HepG2 (cell line): ENCODE data around the gene PCGF3. TPM values are rescaled to one million over a fixed set of nuclear protein-coding genes. Genes with fewer than 3 reads are reported as not detected.
A peak's percentile ranks its signal among the peaks of the same experiment; 100 is the strongest.

Experiments
- ATF4 ChIP-seq, 2 experiments: fragments of 450-650 bp in 1 of 2; sonication (generic) in 1 of 2; formaldehyde crosslinking; IDR thresholded peaks; 2 replicates each; pipeline versions ENCODE4 v1.5.0 to v1.8.0; 2020 to 2022; ENCODE audit warnings: mild to moderate bottlenecking in 1 of 2, missing genetic modification reagents in 1 of 2
- CBX1 ChIP-seq: IDR thresholded peaks from one replicate; pipeline ENCODE4 v1.6.1; 2016; ENCODE audit warnings: antibody characterized with exemption, low read depth
- EEA1 ChIP-seq: sonication (generic); formaldehyde crosslinking; IDR thresholded peaks from 2 replicates; pipeline ENCODE4 v1.5.1; 2020; ENCODE audit warnings: mild to moderate bottlenecking, missing genetic modification reagents, borderline replicate concordance
- FOXA1 ChIP-seq, 2 experiments: fragments of 450-650 bp in 1 of 2; sonication (generic) in 1 of 2; formaldehyde crosslinking in 1 of 2; IDR thresholded peaks; 2 replicates each; pipeline versions ENCODE4 v1.4.0 to v1.6.1; 2016 to 2020; ENCODE audit warnings: missing genetic modification reagents in 1 of 2
- IRF9 ChIP-seq: sonication (generic); formaldehyde crosslinking; IDR thresholded peaks from 2 replicates; pipeline ENCODE4 v1.8.0; 2022; ENCODE audit warnings: missing genetic modification reagents, mild to moderate bottlenecking, borderline replicate concordance
- MAZ ChIP-seq, 2 experiments: sonication (generic) in 1 of 2; formaldehyde crosslinking in 1 of 2; IDR thresholded peaks; 2 replicates each; pipeline versions ENCODE4 v1.5.0 to v1.6.1; 2012 to 2020; ENCODE audit warnings: low read depth in 2 of 2, mild to moderate bottlenecking in 2 of 2, borderline replicate concordance in 1 of 2, improper control_type of control experiment in 1 of 2, low read length in 1 of 2, missing genetic modification reagents in 1 of 2, moderate library complexity in 1 of 2
- MED13 ChIP-seq: sonication (generic); formaldehyde crosslinking; IDR thresholded peaks from 2 replicates; pipeline ENCODE4 v1.5.0; 2020; ENCODE audit warnings: missing genetic modification reagents
- POGZ ChIP-seq: sonication (generic); formaldehyde crosslinking; IDR thresholded peaks from 2 replicates; pipeline ENCODE4 v1.4.0; 2020; ENCODE audit warnings: mild to moderate bottlenecking, missing genetic modification reagents
- POLR2G ChIP-seq: fragments of 200-400 bp; formaldehyde crosslinking; IDR thresholded peaks from 2 replicates; pipeline ENCODE4 v1.6.1; 2018; ENCODE audit warnings: mild to moderate bottlenecking, low read depth, low read length, moderate library complexity
- RFX5 ChIP-seq: IDR thresholded peaks from 2 replicates; pipeline ENCODE4 v1.6.1; 2011; ENCODE audit warnings: low read depth, low read length, improper control_type of control experiment
- SOX13 ChIP-seq, 3 experiments: fragments of 450-650 bp in 1 of 3; sonication (generic) in 1 of 3; formaldehyde crosslinking in 1 of 3; IDR thresholded peaks in 2 of 3; conservative IDR thresholded peaks in 1 of 3; 2 replicates each; pipeline versions ENCODE4 v1.5.0 to v1.6.1; 2016 to 2020; ENCODE audit warnings: antibody characterized with exemption in 1 of 3, mild to moderate bottlenecking in 1 of 3, missing compliant biosample characterization in 1 of 3, missing genetic modification reagents in 1 of 3, moderate library complexity in 1 of 3
- SSRP1 ChIP-seq: IDR thresholded peaks from 2 replicates; pipeline ENCODE4 v1.6.1; 2016; ENCODE audit warnings: control low read depth
- STAT5B ChIP-seq: sonication (generic); formaldehyde crosslinking; IDR thresholded peaks from 2 replicates; pipeline ENCODE4 v1.4.0; 2020; ENCODE audit warnings: missing genetic modification reagents
- ZBTB7A ChIP-seq: sonication (generic); formaldehyde crosslinking; IDR thresholded peaks from 2 replicates; pipeline ENCODE4 v1.8.0; 2022; ENCODE audit warnings: mild to moderate bottlenecking, missing genetic modification reagents
- ZMYM4 ChIP-seq: sonication (generic); formaldehyde crosslinking; IDR thresholded peaks from 2 replicates; pipeline ENCODE4 v1.8.1; 2023; ENCODE audit warnings: mild to moderate bottlenecking, missing genetic modification reagents
- ZNF20 ChIP-seq: sonication (generic); formaldehyde crosslinking; IDR thresholded peaks from 2 replicates; pipeline ENCODE4 v1.4.0; 2020; ENCODE audit warnings: mild to moderate bottlenecking, moderate library complexity, missing genetic modification reagents
- ZNF431 ChIP-seq: sonication (generic); formaldehyde crosslinking; IDR thresholded peaks from 2 replicates; pipeline ENCODE4 v1.9.0; 2022; ENCODE audit warnings: missing genetic modification reagents, low read depth, mild to moderate bottlenecking, borderline replicate concordance
- ZNF549 ChIP-seq: sonication (generic); formaldehyde crosslinking; IDR thresholded peaks from 2 replicates; pipeline ENCODE4 v1.5.0; 2020; ENCODE audit warnings: missing genetic modification reagents
- ZNF761 ChIP-seq: sonication (generic); formaldehyde crosslinking; conservative IDR thresholded peaks from 2 replicates; pipeline ENCODE4 v1.4.0; 2020; ENCODE audit warnings: mild to moderate bottlenecking, missing genetic modification reagents
- ZSCAN21 ChIP-seq: sonication (generic); formaldehyde crosslinking; IDR thresholded peaks from 2 replicates; pipeline ENCODE4 v1.8.0; 2022; ENCODE audit warnings: mild to moderate bottlenecking, missing genetic modification reagents, moderate library complexity, borderline replicate concordance
- polyA plus RNA-seq, 8 experiments: library from polyadenylated mRNA; depleted of rRNA in 3 of 8; stranded (reverse) in 7 of 8; unstranded in 1 of 8; fragments of >200 nt; fragmentation: Illumina TruSeq in 4 of 8; extraction: Trizol in 4 of 8; gene quantifications; 2 replicates each; pipeline versions ENCODE4 v1.2.1 to v1.2.3, GENCODE V29; 2011 to 2016; ENCODE audit warnings: low read depth in 4 of 8, missing spikeins in 1 of 8, mixed read lengths in 1 of 8; ENCODE audit not compliant: insufficient read depth in 1 of 8
- total RNA-seq, 5 experiments: library from RNA; depleted of rRNA; stranded (reverse); fragments of >200 nt; fragmentation: Illumina TruSeq; extraction: Trizol; gene quantifications; 2 replicates each; pipeline ENCODE4 v1.2.3, GENCODE V29; 2016; ENCODE audit warnings: low read depth in 1 of 5
- TF ChIP-seq, protein P1 (sequence below): sonication (generic); formaldehyde crosslinking; IDR thresholded peaks from 2 replicates; pipeline ENCODE4 v1.5.1; 2020; ENCODE audit warnings: missing genetic modification reagents, mild to moderate bottlenecking, borderline replicate concordance
- TF ChIP-seq, protein P2 (sequence below): sonication (generic); formaldehyde crosslinking; IDR thresholded peaks from 2 replicates; pipeline ENCODE4 v1.5.0; 2020; ENCODE audit warnings: mild to moderate bottlenecking, missing genetic modification reagents

Gene PCGF3
- total and polyA plus RNA-seq, 2 of the 13 experiments (the other 11 are each of a cell fraction or from before 2014, with no cell fraction given): 28.6 to 66.2 TPM

- no peak for TF ChIP-seq STAT5B (CRISPR knock-in tag)
- no peak for TF ChIP-seq ZNF549 (CRISPR knock-in tag)
- no peak for TF ChIP-seq ZBTB7A (CRISPR knock-in tag)
- TF ChIP-seq IRF9 (CRISPR knock-in tag): no peak
- no peak for TF ChIP-seq POLR2G
- TF ChIP-seq SSRP1: 0 out of 2 replicates have a peak, but pooled peaks have one; percentile 56
- no peak for TF ChIP-seq ZNF761 (CRISPR knock-in tag)
- TF ChIP-seq CBX1: no peak
- peak; percentile 23; the same call in 1 of the 2 replicates for TF ChIP-seq ZMYM4 (CRISPR knock-in tag)
- TF ChIP-seq ATF4 (CRISPR knock-in tag; IDR thresholded peaks at IDR 0.05): no peak
- TF ChIP-seq ZNF20 (CRISPR knock-in tag): no peak
- no peak for TF ChIP-seq FOXA1 (IDR thresholded peaks at IDR 0.05)
- no peak for TF ChIP-seq FOXA1 (CRISPR knock-in tag; IDR thresholded peaks at IDR 0.05)
- TF ChIP-seq MAZ (IDR thresholded peaks at IDR 0.05; ENCODE audit: borderline replicate concordance, low read depth, low read length): peak; percentile 89; the same call in 1 of the 2 replicates
- peak; percentile 96 for TF ChIP-seq MAZ (CRISPR knock-in tag; IDR thresholded peaks at IDR 0.05; ENCODE audit: low read depth)
- no peak for TF ChIP-seq EEA1 (CRISPR knock-in tag)
- no peak for TF ChIP-seq MED13 (CRISPR knock-in tag)
- TF ChIP-seq POGZ (CRISPR knock-in tag): peak; percentile 39; the same call in 1 of the 2 replicates
- no peak for TF ChIP-seq SOX13 (IDR thresholded peaks at IDR 0.05)
- peak in 1 of 2 experiments; percentile 50; a peak in 2 of 4 replicates for TF ChIP-seq SOX13 (CRISPR knock-in tag; conservative IDR thresholded peaks at IDR 0.05 in 1 of 2, IDR thresholded peaks at IDR 0.05 in 1 of 2)
- no peak for TF ChIP-seq ZNF431
- no peak for TF ChIP-seq RFX5
- TF ChIP-seq ZSCAN21 (CRISPR knock-in tag): peak; percentile 59; the same call in 1 of the 2 replicates
- TF ChIP-seq, protein P1, sequence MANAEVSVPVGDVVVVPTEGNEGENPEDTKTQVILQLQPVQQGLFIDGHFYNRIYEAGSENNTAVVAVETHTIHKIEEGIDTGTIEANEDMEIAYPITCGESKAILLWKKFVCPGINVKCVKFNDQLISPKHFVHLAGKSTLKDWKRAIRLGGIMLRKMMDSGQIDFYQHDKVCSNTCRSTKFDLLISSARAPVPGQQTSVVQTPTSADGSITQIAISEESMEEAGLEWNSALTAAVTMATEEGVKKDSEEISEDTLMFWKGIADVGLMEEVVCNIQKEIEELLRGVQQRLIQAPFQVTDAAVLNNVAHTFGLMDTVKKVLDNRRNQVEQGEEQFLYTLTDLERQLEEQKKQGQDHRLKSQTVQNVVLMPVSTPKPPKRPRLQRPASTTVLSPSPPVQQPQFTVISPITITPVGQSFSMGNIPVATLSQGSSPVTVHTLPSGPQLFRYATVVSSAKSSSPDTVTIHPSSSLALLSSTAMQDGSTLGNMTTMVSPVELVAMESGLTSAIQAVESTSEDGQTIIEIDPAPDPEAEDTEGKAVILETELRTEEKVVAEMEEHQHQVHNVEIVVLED: no peak
- TF ChIP-seq, protein P2, sequence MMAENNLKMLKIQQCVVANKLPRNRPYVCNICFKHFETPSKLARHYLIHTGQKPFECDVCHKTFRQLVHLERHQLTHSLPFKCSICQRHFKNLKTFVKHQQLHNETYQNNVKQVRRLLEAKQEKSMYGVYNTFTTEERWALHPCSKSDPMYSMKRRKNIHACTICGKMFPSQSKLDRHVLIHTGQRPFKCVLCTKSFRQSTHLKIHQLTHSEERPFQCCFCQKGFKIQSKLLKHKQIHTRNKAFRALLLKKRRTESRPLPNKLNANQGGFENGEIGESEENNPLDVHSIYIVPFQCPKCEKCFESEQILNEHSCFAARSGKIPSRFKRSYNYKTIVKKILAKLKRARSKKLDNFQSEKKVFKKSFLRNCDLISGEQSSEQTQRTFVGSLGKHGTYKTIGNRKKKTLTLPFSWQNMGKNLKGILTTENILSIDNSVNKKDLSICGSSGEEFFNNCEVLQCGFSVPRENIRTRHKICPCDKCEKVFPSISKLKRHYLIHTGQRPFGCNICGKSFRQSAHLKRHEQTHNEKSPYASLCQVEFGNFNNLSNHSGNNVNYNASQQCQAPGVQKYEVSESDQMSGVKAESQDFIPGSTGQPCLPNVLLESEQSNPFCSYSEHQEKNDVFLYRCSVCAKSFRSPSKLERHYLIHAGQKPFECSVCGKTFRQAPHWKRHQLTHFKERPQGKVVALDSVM (CRISPR knock-in tag): no peak
Measured at GRCh38 chr4:683982-684622, 21.5 kb upstream of the PCGF3 start (continued).
